IPS-18a (cell line): ENCODE data around the gene ATP5F1E.

ENCODE experiments used
- H3K27ac ChIP-seq: one replicate; pipeline ENCODE4 v1.5.1; 2013; ENCODE audit warnings: low read length
- H3K27me3 ChIP-seq: one replicate; pipeline ENCODE4 v1.6.1; 2013; ENCODE audit warnings: mild to moderate bottlenecking, low read length; ENCODE audit not compliant: control insufficient read depth, insufficient read depth
- H3K36me3 ChIP-seq: one replicate; pipeline ENCODE4 v1.6.1; 2013; ENCODE audit warnings: low read depth, low read length; ENCODE audit not compliant: control insufficient read depth
- H3K4me1 ChIP-seq: one replicate; pipeline ENCODE4 v1.6.1; 2013; ENCODE audit warnings: low read depth, low read length; ENCODE audit not compliant: control insufficient read depth
- H3K4me3 ChIP-seq: one replicate; pipeline ENCODE4 v1.5.1; 2013; ENCODE audit warnings: low read length
- H3K9ac ChIP-seq: one replicate; pipeline ENCODE4 v1.6.1; 2013; ENCODE audit warnings: mild to moderate bottlenecking, low read length, moderate library complexity
- H3K9me3 ChIP-seq: one replicate; pipeline ENCODE4 v1.6.1; 2013; ENCODE audit warnings: low read depth, low read length; ENCODE audit not compliant: control insufficient read depth

The ATP5F1E gene

DNA sequence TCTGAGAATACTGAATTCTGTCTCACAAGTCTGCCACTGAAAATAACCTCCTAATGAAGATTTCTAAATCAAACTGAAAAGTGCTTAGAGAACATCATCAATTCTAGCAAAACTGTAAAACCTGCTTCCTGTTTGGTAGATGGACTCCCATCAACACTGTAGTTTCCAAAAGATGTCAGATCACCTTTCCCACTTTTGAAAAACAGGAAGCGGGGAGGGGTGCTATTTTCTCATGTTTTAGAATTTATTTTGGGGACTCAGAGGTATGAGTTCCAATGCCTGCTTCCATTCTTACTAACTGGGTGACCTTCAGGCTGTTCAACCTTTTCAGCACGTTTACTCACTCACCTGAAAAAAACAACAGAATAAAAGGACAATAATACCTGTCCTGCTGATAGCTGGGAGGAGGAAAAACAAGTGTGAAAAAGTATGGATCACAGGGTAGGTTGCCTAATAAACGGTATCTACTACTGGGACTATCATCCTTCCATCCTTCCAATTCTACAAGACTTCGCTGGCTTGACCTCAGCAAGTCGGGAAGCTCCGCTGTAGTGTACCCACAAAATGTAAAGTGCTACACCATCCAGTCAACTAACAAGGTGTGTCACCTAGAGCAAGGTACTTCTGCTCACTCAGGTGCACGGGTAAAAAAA lies 1.1 kb downstream of the ATP5F1E start:
- Histone ChIP-seq H3K4me3 (peak overlapping the region; percentile 89), H3K9ac (no peak overlapping the region), H3K36me3 (peaks cover 60% of the 10 kb centered on the region), H3K4me1 (peaks cover 6% of the 10 kb centered on the region), H3K27me3 (peaks cover 58% of the 10 kb centered on the region), H3K27ac (no peak overlapping the region), H3K9me3 (no peaks in the 10 kb centered on the region)

DNA sequence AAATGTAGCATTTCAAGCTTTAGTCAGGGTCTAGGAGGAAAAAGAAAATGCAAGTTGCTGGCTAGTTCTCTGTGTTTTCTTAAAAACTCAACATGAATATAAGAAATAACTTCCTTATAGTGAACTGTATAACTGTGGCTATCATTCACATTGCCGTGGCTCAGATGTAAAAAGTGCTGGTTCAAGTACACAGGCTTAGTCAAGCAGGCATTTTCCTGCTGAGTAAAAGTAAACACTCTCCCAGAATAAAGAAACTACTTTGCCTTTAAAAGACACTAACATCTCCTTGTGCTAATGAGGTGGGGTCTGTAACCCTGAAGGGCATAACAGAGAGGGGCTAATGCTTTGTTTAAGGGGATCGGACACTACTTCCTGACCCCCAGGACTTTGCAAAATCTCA lies 3.3 kb downstream of the ATP5F1E start:
- Histone ChIP-seq H3K9me3 (no peaks in the 10 kb centered on the region), H3K36me3 (peaks cover 60% of the 10 kb centered on the region), H3K9ac (no peak overlapping the region), H3K4me1 (peaks cover 17% of the 10 kb centered on the region), H3K27ac (no peak overlapping the region), H3K4me3 (no peak overlapping the region), H3K27me3 (peaks cover 60% of the 10 kb centered on the region)

DNA sequence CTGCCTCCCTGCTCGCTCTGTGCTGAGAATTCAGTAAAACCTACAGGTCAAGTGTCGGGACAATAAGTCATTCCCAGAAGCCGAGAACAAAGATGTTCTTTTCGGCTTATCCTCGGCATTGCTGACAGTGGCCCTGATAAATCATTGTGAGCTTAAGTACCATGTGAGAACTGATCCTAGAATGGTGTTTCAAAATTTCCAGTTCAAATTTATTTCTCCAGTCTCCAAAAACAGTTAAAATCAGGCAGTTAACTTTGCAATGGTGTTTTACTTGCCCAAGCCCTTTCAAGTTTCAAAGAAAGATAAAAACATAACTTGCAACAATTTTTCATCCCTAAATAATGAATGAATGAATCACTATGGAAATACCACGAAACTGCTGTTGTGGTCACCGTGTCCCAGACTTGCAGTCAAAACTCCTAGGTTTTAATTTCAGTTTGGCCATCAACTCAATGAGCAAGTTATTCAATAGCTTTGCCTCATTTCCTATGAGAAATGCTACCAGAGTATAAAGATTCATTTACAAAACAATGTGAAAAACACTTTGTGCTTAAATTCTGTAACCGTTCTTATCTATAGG lies 4.3 kb downstream of the ATP5F1E start:
- H3K9me3 ChIP-seq: no peaks in the 10 kb centered on the region
- no peak overlapping the region for H3K9ac ChIP-seq
- peaks cover 60% of the 10 kb centered on the region for H3K27me3 ChIP-seq
- H3K4me1 ChIP-seq: peaks cover 13% of the 10 kb centered on the region
- H3K27ac ChIP-seq: no peak overlapping the region
- peaks cover 65% of the 10 kb centered on the region for H3K36me3 ChIP-seq
- no peak overlapping the region for H3K4me3 ChIP-seq

DNA sequence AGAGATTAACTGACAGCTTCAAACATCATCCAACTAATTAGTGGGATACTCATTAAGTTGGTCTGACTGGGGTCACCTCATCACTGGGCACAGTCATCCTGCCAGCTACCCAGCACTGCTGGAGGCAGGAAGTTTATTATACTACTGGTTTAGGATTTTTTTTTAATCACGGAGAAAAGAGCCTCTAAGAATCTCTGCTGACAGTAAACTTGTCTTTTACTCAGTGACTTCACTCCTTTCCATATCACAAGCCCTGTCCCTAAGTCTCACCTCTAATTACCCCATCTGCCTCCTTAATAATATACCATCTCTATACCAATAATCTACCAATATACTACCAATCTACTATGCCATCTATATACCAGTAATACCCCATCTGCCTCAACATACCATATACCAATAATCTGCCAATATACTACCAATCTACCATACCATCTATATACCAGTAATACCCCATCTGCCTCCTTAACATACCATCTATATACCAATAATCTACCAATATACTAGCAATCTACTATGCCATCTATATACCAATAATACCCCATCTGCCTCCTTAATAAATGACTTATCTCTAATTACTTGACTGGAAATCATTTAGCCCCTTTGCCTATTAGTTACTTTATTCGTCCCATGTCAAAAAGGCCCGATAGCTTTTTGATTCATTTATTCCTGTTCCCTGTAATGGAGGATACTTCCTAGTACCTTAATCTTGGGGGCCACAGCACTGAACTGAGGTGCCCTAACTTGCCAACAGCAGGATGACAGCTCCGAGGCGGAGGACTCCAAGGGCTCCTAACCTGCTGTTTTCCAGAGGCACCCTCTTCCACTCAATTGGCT lies 5.0 kb downstream of the ATP5F1E start:
- H3K36me3 ChIP-seq: peaks cover 69% of the 10 kb centered on the region
- no peak overlapping the region for H3K27ac ChIP-seq
- peaks cover 13% of the 10 kb centered on the region for H3K4me1 ChIP-seq
- H3K4me3 ChIP-seq: no peak overlapping the region
- H3K9me3 ChIP-seq: no peaks in the 10 kb centered on the region
- no peak overlapping the region for H3K9ac ChIP-seq
- H3K27me3 ChIP-seq: peaks cover 60% of the 10 kb centered on the region

DNA sequence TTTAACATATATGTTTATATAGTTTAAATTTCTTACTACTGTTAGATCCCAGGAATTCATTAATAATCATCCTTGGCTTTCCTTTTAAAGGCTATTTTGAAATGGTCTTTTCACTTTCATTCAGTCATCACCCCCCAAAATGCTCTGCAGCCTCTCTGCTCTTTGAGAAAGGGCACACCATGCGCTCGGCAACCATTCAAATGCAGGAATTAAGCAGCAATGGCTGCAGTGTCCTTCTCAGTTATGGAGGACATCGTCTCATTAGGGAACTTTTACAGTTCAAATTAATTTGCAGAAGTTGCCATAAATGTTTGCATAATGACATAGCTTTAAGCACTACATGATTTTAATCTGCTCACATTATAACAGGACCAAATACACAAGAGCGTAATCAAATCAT lies 6.6 kb downstream of the ATP5F1E start:
- Histone ChIP-seq H3K27me3 (peaks cover 46% of the 10 kb centered on the region), H3K36me3 (peaks cover 69% of the 10 kb centered on the region), H3K4me1 (peaks cover 13% of the 10 kb centered on the region), H3K9ac (no peak overlapping the region), H3K27ac (no peak overlapping the region), H3K9me3 (no peaks in the 10 kb centered on the region), H3K4me3 (no peak overlapping the region)

DNA sequence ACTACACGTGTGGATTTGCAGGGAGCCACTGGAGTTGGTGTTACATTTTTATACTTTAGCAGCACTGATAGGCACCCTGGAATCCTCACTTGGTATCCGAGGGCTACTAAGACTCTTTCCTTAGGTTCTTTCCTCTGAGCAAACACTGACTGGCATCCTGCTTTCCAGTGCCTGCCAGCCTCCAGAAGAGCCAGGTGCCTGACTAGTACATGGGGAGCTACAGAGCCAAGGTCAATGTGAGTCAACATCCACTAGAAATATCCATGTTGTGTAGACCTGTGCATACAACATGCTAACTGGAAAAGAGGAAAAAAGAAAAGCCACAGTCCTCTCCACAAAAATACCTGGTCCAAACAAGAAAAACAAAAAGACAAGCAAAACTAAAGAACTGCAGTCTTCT lies 7.0 kb downstream of the ATP5F1E start:
- H3K9me3 ChIP-seq: no peaks in the 10 kb centered on the region
- no peak overlapping the region for H3K9ac ChIP-seq
- H3K27ac ChIP-seq: no peak overlapping the region
- peaks cover 42% of the 10 kb centered on the region for H3K27me3 ChIP-seq
- H3K4me3 ChIP-seq: no peak overlapping the region
- peaks cover 65% of the 10 kb centered on the region for H3K36me3 ChIP-seq
- H3K4me1 ChIP-seq: peaks cover 13% of the 10 kb centered on the region

DNA sequence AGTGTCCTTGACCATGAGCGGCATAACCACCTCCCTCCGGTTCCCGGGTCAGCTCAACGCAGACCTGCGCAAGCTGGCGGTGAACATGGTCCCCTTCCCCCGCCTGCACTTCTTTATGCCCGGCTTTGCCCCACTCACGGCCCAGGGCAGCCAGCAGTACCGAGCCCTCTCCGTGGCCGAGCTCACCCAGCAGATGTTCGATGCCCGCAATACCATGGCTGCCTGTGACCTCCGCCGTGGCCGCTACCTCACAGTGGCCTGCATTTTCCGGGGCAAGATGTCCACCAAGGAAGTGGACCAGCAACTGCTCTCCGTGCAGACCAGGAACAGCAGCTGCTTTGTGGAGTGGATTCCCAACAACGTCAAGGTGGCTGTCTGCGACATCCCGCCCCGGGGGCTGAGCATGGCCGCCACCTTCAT lies 8.0 kb downstream of the ATP5F1E start:
- H3K4me1 ChIP-seq: peaks cover 13% of the 10 kb centered on the region
- H3K36me3 ChIP-seq: peaks cover 55% of the 10 kb centered on the region
- H3K9ac ChIP-seq: no peak overlapping the region
- H3K4me3 ChIP-seq: no peak overlapping the region
- H3K27me3 ChIP-seq: peaks cover 33% of the 10 kb centered on the region
- H3K9me3 ChIP-seq: no peaks in the 10 kb centered on the region
- no peak overlapping the region for H3K27ac ChIP-seq

DNA sequence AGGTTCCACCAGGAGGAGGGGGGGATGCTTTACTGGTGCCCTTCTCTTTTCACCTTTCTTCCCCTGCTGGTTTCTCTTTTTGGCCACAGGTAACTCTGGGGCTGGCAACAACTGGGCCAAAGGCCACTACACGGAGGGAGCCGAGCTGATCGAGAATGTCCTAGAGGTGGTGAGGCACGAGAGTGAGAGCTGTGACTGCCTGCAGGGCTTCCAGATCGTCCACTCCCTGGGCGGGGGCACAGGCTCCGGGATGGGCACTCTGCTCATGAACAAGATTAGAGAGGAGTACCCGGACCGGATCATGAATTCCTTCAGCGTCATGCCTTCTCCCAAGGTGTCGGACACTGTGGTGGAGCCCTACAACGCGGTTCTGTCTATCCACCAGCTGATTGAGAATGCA lies 8.5 kb downstream of the ATP5F1E start:
- Histone ChIP-seq H3K27me3 (peaks cover 27% of the 10 kb centered on the region), H3K4me3 (no peak overlapping the region), H3K9ac (no peak overlapping the region), H3K9me3 (no peaks in the 10 kb centered on the region), H3K27ac (no peak overlapping the region), H3K36me3 (peaks cover 50% of the 10 kb centered on the region), H3K4me1 (peaks cover 13% of the 10 kb centered on the region)

DNA sequence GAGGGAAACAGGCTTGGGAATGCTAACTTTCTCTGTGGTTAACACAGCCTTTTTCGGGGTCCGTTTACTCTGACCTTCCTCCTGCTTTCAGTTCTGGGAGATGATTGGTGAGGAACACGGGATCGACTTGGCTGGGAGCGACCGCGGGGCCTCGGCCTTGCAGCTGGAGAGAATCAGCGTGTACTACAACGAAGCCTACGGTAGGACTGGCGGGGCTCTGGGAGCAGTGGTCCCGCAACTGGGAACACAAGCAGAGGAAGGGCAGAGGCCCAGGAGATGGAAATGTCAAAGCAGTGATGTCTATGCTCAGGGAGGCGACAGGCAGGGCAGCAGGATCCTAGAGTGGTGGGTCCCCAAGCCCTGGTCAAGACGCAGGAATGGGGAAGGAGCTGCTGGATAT lies 9.4 kb downstream of the ATP5F1E start:
- Histone ChIP-seq H3K4me1 (peaks cover 13% of the 10 kb centered on the region), H3K9me3 (no peaks in the 10 kb centered on the region), H3K36me3 (peaks cover 42% of the 10 kb centered on the region), H3K27me3 (peaks cover 19% of the 10 kb centered on the region), H3K27ac (no peak overlapping the region), H3K4me3 (no peak overlapping the region), H3K9ac (no peak overlapping the region)

DNA sequence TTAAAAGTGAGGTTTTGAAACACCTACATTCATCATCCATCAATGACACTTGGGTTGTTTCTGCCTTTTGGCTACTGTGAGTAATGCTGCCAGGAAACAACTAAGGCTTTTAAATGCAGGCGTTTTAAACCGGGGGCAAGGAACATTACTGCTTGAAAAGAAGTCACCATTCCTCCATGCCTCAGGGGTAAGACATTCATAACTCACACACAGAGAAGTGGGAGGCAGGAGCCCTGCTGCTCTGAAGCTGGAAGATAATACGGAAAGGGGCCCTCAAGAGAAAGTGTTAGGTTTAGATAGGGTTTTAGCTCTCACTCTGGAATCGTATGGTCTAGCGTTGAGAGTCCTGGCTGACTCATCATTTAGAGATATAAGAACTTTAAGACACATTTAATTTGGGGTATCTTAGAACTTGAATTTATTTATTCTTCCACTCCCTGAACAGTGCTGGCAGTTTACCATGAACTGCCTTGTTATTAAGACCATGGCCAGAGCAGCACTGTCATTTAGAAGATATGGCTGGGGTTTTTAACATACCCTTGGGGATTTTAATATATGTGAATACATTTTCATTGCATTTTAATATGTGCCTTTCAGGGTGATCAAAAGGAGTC lies 11.1 kb downstream of the ATP5F1E start:
- Histone ChIP-seq H3K27me3 (peaks cover 2% of the 10 kb centered on the region), H3K4me3 (no peak overlapping the region), H3K27ac (no peak overlapping the region), H3K4me1 (peaks cover 11% of the 10 kb centered on the region), H3K9me3 (no peaks in the 10 kb centered on the region), H3K9ac (no peak overlapping the region), H3K36me3 (peaks cover 28% of the 10 kb centered on the region)

DNA sequence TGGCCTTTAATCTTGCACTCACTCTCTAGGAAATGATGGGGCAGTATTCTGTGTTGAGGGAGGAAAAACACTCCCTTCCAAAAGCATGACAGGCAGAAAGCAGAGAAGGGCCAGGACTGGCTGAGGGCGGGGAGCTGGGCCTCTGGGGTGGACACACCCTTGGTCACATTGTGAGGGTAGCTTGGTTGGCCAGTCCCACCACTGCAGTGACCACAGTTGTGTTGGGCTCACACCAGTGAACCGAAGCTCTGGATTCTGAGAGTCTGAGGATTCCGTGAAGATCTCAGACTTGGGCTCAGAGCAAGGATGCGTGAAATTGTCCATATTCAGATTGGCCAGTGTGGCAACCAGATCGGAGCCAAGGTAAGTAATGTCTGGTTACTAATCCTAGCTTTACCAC lies 12.9 kb downstream of the ATP5F1E start, which contains the start of gene TUBB1:
TSS of gene TUBB1 (plus strand) at position 213 of the 400 bp plus-strand sequence. CDS start at position 307, 94 bp downstream.
- Histone ChIP-seq H3K4me3 (no peak within 1 kb of the TSS), H3K9me3 (no peaks in the 10 kb centered on the region), H3K4me1 (no peaks in the 10 kb centered on the region), H3K27me3 (no peaks in the 10 kb centered on the region), H3K27ac (no peak within 1 kb of the TSS), H3K36me3 (peaks cover 14% of the 10 kb centered on the region), H3K9ac (no peak within 1 kb of the TSS)
